Panc1 (cell line): Measurements from ENCODE around the gene ZNF107. TPM values are rescaled to one million over a fixed set of nuclear protein-coding genes. Genes with fewer than 3 reads are reported as not detected.

Experiments
- ATAC-seq: fragments of 200-7000 bp; cut with Tn5 transposase; 2 replicates; pipeline ENCODE4 v1.9.1; 2020; ENCODE audit warnings: mild to moderate bottlenecking, moderate library complexity
- BruUV-seq: library from RNA; stranded (reverse); fragments of 400-500 nt; replicated peaks from 2 replicates; lab custom pipeline; 2021; lab: Mats Ljungman, UMichigan
- CTCF ChIA-PET: fragments of 300-600 bp; sonication (Branson Sonifier 250); formaldehyde crosslinking; loops from one replicate; lab custom pipeline; 2022; ENCODE audit warnings: antibody characterized with exemption; lab: Charles Lee
- POLR2A ChIA-PET: fragments of 300-600 bp; sonication (Branson Sonifier 250); formaldehyde crosslinking; loops from one replicate; lab custom pipeline; 2022; ENCODE audit warnings: antibody characterized with exemption; lab: Charles Lee
- DNase-seq: peaks from one replicate; pipeline ENCODE4 v3.0.0-alpha.2; 2010; ENCODE audit warnings: low read depth, low spot score
- H3K27ac ChIP-seq: 2 replicates; pipeline ENCODE4 v1.5.1; 2011; ENCODE audit warnings: mild to moderate bottlenecking, low read length, inconsistent platforms
- H3K27me3 ChIP-seq: fragments of 200-500 bp; sonication (Bioruptor generic); 2 replicates; pipeline ENCODE4 v1.6.0; 2014; ENCODE audit warnings: low read length, inconsistent platforms; ENCODE audit not compliant: control insufficient read depth, insufficient read depth
- H3K36me3 ChIP-seq: fragments of 200-500 bp; sonication (Bioruptor generic); 2 replicates; pipeline ENCODE4 v1.5.1; 2014; ENCODE audit warnings: inconsistent platforms, mild to moderate bottlenecking, low read length, moderate library complexity; ENCODE audit not compliant: control insufficient read depth, insufficient read depth
- H3K4me1 ChIP-seq: 2 replicates; pipeline ENCODE4 v1.5.1; 2011; ENCODE audit warnings: inconsistent platforms, mild to moderate bottlenecking, low read length, moderate library complexity; ENCODE audit not compliant: control insufficient read depth, insufficient read depth
- H3K4me3 ChIP-seq, 2 experiments: 2 replicates each; pipeline ENCODE4 v1.5.1; 2011 to 2012; ENCODE audit warnings: low read depth in 2 of 2, low read length in 2 of 2, mild to moderate bottlenecking in 2 of 2, inconsistent platforms in 1 of 2, moderate library complexity in 1 of 2
- H3K9me3 ChIP-seq: fragments of 200-500 bp; sonication (Bioruptor generic); 2 replicates; pipeline ENCODE4 v1.5.1; 2014; ENCODE audit warnings: low read depth, mild to moderate bottlenecking, inconsistent platforms, low read length, moderate library complexity; ENCODE audit not compliant: control insufficient read depth, insufficient read depth
- CTCF ChIP-seq: fragments of 450-650 bp; IDR thresholded peaks from 2 replicates; pipeline ENCODE4 v1.5.1; 2017; ENCODE audit warnings: mild to moderate bottlenecking
- POLR2AphosphoS5 ChIP-seq: IDR thresholded peaks from 2 replicates; pipeline ENCODE4 v1.6.1; 2012; ENCODE audit warnings: mild to moderate bottlenecking, low read depth, low read length, moderate library complexity
- SIN3A ChIP-seq: IDR thresholded peaks from 2 replicates; pipeline ENCODE4 v1.6.1; 2012; ENCODE audit warnings: low read depth, mild to moderate bottlenecking, low read length, moderate library complexity, borderline replicate concordance; ENCODE audit not compliant: insufficient read depth
- TCF7L2 ChIP-seq: IDR thresholded peaks from 2 replicates; pipeline ENCODE4 v1.6.1; 2011; ENCODE audit warnings: mild to moderate bottlenecking, low read depth, low read length, inconsistent platforms
- in situ Hi-C: cut with HindIII; loops from 2 replicates; pipeline ENCODE4 v1.10.0; 2016; ENCODE audit warnings: low sequenced_read_pairs, low pct_unique_long_range_greater_than_20kb
- intact Hi-C: fragments of 100-400 bp; cut with micrococcal nuclease; formaldehyde crosslinking; loops from one replicate; pipeline ENCODE4 v1.10.0; 2022; ENCODE audit not compliant: unreplicated experiment
- total RNA-seq: library from RNA; stranded (reverse); gene quantifications from one replicate; pipeline ENCODE4 v1.2.1, GENCODE V29; 2021; ENCODE audit not compliant: unreplicated experiment
- TF ChIP-seq, protein P1 (sequence below), 2 experiments: IDR thresholded peaks; 2 replicates each; pipeline ENCODE4 v1.6.1; 2011 to 2012; ENCODE audit warnings: low read depth in 2 of 2, control low read depth in 1 of 2, low read length in 1 of 2, mild to moderate bottlenecking in 1 of 2, moderate library complexity in 1 of 2; ENCODE audit not compliant: insufficient read depth in 1 of 2

ZNF107 gene
- total RNA-seq, 1 experiment from 2014 or later, result 11.1 TPM

DNA sequence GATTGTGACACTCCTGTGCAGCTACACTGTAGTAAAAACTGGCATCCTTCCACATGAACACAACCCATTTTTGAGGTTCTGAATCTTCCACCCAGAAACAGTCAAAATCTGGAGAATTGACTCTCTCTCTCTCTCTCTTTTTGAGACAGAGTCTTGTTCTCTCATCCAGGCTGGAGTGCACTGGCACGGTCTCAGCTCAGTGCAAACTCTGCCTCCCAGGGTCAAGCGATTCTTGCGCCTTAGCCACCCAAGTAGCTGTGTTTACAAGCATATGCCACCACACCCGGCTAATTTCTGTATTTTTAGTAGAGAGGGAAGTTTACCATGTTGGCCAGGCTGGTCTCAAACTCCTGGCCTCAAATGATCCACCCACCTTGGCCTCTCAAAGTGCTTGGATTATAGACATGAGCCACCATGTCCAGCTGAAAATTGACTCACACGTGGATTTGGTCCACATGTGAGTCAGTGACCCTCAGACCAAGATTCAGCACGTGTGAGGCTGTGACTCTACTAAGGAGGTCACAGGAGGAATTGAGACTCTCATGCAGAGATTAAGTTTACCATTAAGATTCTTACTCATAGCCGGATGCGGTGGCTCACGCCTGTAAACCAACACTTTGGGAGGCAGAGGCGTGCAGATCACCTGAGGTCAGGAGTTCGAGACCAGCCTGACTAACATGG is 12.1 kb upstream of the ZNF107 start:
- Histone ChIP-seq H3K27me3 (no peaks in the 10 kb centered on the region), H3K9me3 (no peaks in the 10 kb centered on the region), H3K36me3 (no peaks in the 10 kb centered on the region), H3K4me1 (no peaks in the 10 kb centered on the region), H3K27ac (no peak overlapping the region), H3K4me3 (no peak overlapping the region)
- intact Hi-C loops, result no loop called here
- TF ChIP-seq SIN3A, result no peak
- TF ChIP-seq TCF7L2, result no peak
- no peak for TF ChIP-seq POLR2AphosphoS5
- TF ChIP-seq CTCF, result no peak
- TF ChIP-seq, protein P1, sequence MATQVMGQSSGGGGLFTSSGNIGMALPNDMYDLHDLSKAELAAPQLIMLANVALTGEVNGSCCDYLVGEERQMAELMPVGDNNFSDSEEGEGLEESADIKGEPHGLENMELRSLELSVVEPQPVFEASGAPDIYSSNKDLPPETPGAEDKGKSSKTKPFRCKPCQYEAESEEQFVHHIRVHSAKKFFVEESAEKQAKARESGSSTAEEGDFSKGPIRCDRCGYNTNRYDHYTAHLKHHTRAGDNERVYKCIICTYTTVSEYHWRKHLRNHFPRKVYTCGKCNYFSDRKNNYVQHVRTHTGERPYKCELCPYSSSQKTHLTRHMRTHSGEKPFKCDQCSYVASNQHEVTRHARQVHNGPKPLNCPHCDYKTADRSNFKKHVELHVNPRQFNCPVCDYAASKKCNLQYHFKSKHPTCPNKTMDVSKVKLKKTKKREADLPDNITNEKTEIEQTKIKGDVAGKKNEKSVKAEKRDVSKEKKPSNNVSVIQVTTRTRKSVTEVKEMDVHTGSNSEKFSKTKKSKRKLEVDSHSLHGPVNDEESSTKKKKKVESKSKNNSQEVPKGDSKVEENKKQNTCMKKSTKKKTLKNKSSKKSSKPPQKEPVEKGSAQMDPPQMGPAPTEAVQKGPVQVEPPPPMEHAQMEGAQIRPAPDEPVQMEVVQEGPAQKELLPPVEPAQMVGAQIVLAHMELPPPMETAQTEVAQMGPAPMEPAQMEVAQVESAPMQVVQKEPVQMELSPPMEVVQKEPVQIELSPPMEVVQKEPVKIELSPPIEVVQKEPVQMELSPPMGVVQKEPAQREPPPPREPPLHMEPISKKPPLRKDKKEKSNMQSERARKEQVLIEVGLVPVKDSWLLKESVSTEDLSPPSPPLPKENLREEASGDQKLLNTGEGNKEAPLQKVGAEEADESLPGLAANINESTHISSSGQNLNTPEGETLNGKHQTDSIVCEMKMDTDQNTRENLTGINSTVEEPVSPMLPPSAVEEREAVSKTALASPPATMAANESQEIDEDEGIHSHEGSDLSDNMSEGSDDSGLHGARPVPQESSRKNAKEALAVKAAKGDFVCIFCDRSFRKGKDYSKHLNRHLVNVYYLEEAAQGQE (IDR thresholded peaks at IDR 0.05; ENCODE audit: insufficient read depth in 1 of 2, low read depth in 2 of 2, low read length in 1 of 2), result no peak
- POLR2A ChIA-PET, result no interaction called here
- BruUV-seq, result no TSS peak
- CTCF ChIA-PET, result no interaction called here
- DNase-seq (no peak), ATAC-seq (no peak)
- in situ Hi-C loops, result no loop called here

- in situ Hi-C loops, result no loop called here
- Histone ChIP-seq H3K4me3 (no peak overlapping the region), H3K36me3 (no peaks in the 10 kb centered on the region), H3K27ac (no peak overlapping the region), H3K9me3 (no peaks in the 10 kb centered on the region), H3K4me1 (no peaks in the 10 kb centered on the region), H3K27me3 (no peaks in the 10 kb centered on the region)
- TF ChIP-seq, protein P1 (IDR thresholded peaks at IDR 0.05; ENCODE audit: insufficient read depth in 1 of 2, low read depth in 2 of 2, low read length in 1 of 2), result no peak
- no peak for ATAC-seq
- intact Hi-C loops, result no loop called here
- DNase-seq, result no peak
- CTCF ChIA-PET, result no interaction called here
- POLR2A ChIA-PET, result no interaction called here
- BruUV-seq, result no TSS peak
Measured at GRCh38 chr7:64654796-64655548, 11.0 kb upstream of the ZNF107 start.
